GM18861 (cell line): ENCODE results near the gene GALNT10.
A peak's percentile ranks its signal among the peaks of the same experiment; 100 is the strongest.

Source experiments
- ATAC-seq: cut with Tn5 transposase; IDR thresholded peaks from one replicate; pipeline ENCODE4 v1.9.1; 2021; ENCODE audit not compliant: unreplicated experiment

GALNT10 gene

GRCh38 chr5:154397652-154398406 lies 207.3 kb downstream of the GALNT10 start:
- no peak for ATAC-seq

- ATAC-seq, result no peak
Measured at GRCh38 chr5:154400678-154401077, 210.1 kb downstream of the GALNT10 start.

GRCh38 chr5:154401355-154401754 lies 210.8 kb downstream of the GALNT10 start:
- no peak for ATAC-seq

- no peak for ATAC-seq
Measured at GRCh38 chr5:154401931-154402330, 211.4 kb downstream of the GALNT10 start.

- no peak for ATAC-seq
Measured at GRCh38 chr5:154402611-154403010, 212.1 kb downstream of the GALNT10 start.

- ATAC-seq, result no peak
Measured at GRCh38 chr5:154403234-154403633, 212.7 kb downstream of the GALNT10 start.

- no peak for ATAC-seq
Measured at GRCh38 chr5:154403776-154404387, 213.3 kb downstream of the GALNT10 start.

GRCh38 chr5:154405078-154405792 lies 214.7 kb downstream of the GALNT10 start:
- ATAC-seq, result peak; percentile 91

GRCh38 chr5:154406231-154406630 lies 215.7 kb downstream of the GALNT10 start:
- no peak for ATAC-seq

- ATAC-seq, result no peak
Measured at GRCh38 chr5:154406826-154407225, 216.3 kb downstream of the GALNT10 start.

GRCh38 chr5:154408811-154409210 lies 218.3 kb downstream of the GALNT10 start:
- no peak for ATAC-seq

GRCh38 chr5:154409230-154409840 lies 218.8 kb downstream of the GALNT10 start:
- no peak for ATAC-seq

GRCh38 chr5:154410008-154410407 lies 219.5 kb downstream of the GALNT10 start:
- ATAC-seq, result no peak

- ATAC-seq, result no peak
Measured at GRCh38 chr5:154410786-154411185, 220.3 kb downstream of the GALNT10 start.

GRCh38 chr5:154411338-154411737 lies 220.8 kb downstream of the GALNT10 start:
- no peak for ATAC-seq

- no peak for ATAC-seq
Measured at GRCh38 chr5:154412316-154412715, 221.8 kb downstream of the GALNT10 start.

- ATAC-seq, result no peak
Measured at GRCh38 chr5:154412925-154413324, 222.4 kb downstream of the GALNT10 start.

- ATAC-seq, result no peak
Measured at GRCh38 chr5:154415114-154415513, 224.6 kb downstream of the GALNT10 start.

GRCh38 chr5:154418344-154418820 lies 227.8 kb downstream of the GALNT10 start:
- no peak for ATAC-seq

GRCh38 chr5:154419236-154419635 lies 228.7 kb downstream of the GALNT10 start:
- no peak for ATAC-seq

GRCh38 chr5:154421868-154422267 lies 231.3 kb downstream of the GALNT10 start:
- ATAC-seq, result no peak
